ENCODE results near the gene CNN1.
A peak's percentile ranks its signal among the peaks of the same experiment; 100 is the strongest.

CNN1 gene

DNA sequence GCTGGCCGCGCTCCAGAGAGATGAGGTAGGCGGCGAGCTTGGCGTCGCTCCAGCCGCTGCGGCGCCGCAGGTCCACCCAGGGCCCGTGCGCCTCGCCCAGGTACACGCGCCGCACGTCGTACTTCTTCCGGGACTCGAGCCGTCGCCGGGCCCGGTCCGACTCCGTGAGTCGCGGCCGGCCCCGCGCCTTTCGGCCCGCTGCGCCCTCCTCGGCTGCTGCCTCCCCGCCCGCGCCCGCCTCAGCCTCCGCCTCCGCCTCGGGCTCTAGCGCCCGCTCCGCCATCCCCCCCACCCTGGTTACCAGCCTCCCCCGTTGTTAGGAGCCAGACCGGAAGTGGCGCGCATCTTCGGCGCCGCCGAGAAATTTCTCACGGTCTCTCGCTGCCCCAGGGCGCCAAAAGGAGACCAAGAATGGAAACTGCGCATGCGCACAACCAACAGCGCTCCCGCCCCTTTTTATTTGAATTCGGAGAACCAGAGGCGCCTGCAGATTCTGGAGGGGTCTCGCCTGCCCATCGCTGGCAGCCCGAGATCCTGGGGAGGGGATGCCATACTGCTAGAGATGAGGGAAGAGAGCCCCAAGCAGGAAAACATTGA, 33.0 kb upstream of the CNN1 start, which contains the start of gene ZNF653:
ZNF653 (minus strand) TSS at position 336 of the 597 bp plus-strand sequence; CDS start at position 283, 53 bp downstream.
- 0% methylated on average over 53 to 63 of the region's 65 CpGs for WGBS, 2 experiments (ENCODE audit: insufficient coverage in 2 of 2)

GRCh38 chr19:11506101-11506555, 32.5 kb upstream of the CNN1 start:
- Histone ChIP-seq H3K27ac (ENCODE audit: low read depth, low read length, severe bottlenecking) (peak overlapping the region; percentile 95), H3K9me3 (ENCODE audit: control insufficient read depth, low read length) (no peaks in the 10 kb centered on the region), H3K36me3 (ENCODE audit: control insufficient read depth, insufficient read depth, low read length) (peaks cover 9% of the 10 kb centered on the region), H3K4me3 (ENCODE audit: extremely low read depth, insufficient read depth, low read length, poor library complexity, severe bottlenecking) (peak overlapping the region; percentile 85), H3K4me1 (ENCODE audit: control insufficient read depth, insufficient read depth, low read length, poor library complexity, severe bottlenecking) (peaks cover 15% of the 10 kb centered on the region)
- WGBS, 2 experiments (ENCODE audit: insufficient coverage in 2 of 2) = 71 to 77% methylated on average over 17 to 19 of the region's 20 CpGs

More for the DNA sequence above, 33.0 kb upstream of the CNN1 start, which contains the start of gene ZNF653:
- no peaks in the 10 kb centered on the region for H3K9me3 ChIP-seq (ENCODE audit: control insufficient read depth, low read length)
- peaks cover 15% of the 10 kb centered on the region for H3K4me1 ChIP-seq (ENCODE audit: control insufficient read depth, insufficient read depth, low read length, poor library complexity, severe bottlenecking)
- H3K4me3 ChIP-seq (ENCODE audit: extremely low read depth, insufficient read depth, low read length, poor library complexity, severe bottlenecking) = peak within 1 kb of the TSS; percentile 85
- H3K36me3 ChIP-seq (ENCODE audit: control insufficient read depth, insufficient read depth, low read length) = peaks cover 9% of the 10 kb centered on the region
- H3K27ac ChIP-seq (ENCODE audit: low read depth, low read length, severe bottlenecking) = peak within 1 kb of the TSS; percentile 95

- WGBS, 2 experiments (ENCODE audit: insufficient coverage in 2 of 2) = 95% methylated on average over 5 of the region's 6 CpGs; no CpG with 5 or more reads in 1 of the 2 experiments
- H3K9me3 ChIP-seq (ENCODE audit: control insufficient read depth, low read length) = no peaks in the 10 kb centered on the region
- no peak overlapping the region for H3K27ac ChIP-seq (ENCODE audit: low read depth, low read length, severe bottlenecking)
- no peak overlapping the region for H3K4me3 ChIP-seq (ENCODE audit: extremely low read depth, insufficient read depth, low read length, poor library complexity, severe bottlenecking)
- peaks cover 9% of the 10 kb centered on the region for H3K36me3 ChIP-seq (ENCODE audit: control insufficient read depth, insufficient read depth, low read length)
- H3K4me1 ChIP-seq (ENCODE audit: control insufficient read depth, insufficient read depth, low read length, poor library complexity, severe bottlenecking) = peaks cover 15% of the 10 kb centered on the region
Measured at GRCh38 chr19:11506967-11507366, 31.7 kb upstream of the CNN1 start.

GRCh38 chr19:11507370-11508078, 31.1 kb upstream of the CNN1 start:
- Histone ChIP-seq H3K36me3 (ENCODE audit: control insufficient read depth, insufficient read depth, low read length) (peaks cover 10% of the 10 kb centered on the region), H3K9me3 (ENCODE audit: control insufficient read depth, low read length) (no peaks in the 10 kb centered on the region), H3K4me3 (ENCODE audit: extremely low read depth, insufficient read depth, low read length, poor library complexity, severe bottlenecking) (no peak overlapping the region), H3K4me1 (ENCODE audit: control insufficient read depth, insufficient read depth, low read length, poor library complexity, severe bottlenecking) (peaks cover 15% of the 10 kb centered on the region), H3K27ac (ENCODE audit: low read depth, low read length, severe bottlenecking) (no peak overlapping the region)
- 91 to 94% methylated on average over 14 to 17 of the region's 18 CpGs for whole genome bisulfite sequencing, 2 experiments (ENCODE audit: insufficient coverage in 2 of 2)

DNA sequence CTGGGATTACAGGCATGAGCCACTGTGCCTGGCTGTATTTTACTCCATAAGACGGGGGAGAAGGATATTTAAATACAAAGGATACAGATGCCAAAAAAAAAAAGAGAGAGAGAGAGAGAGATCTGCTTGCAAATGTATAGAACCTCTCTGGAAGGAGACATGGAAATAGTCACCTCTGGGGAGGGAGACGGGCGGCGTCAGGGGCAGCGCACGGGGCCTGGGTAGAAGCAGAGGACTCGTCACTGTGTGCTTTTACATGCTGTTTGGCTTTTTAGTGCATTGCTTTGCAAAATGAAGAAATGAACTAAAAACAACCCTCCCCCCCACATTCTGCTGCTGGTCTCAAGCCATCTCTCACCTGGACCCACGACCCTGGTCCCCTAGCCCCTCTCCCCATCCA, 28.2 kb upstream of the CNN1 start:
- H3K4me1 ChIP-seq (ENCODE audit: control insufficient read depth, insufficient read depth, low read length, poor library complexity, severe bottlenecking) = peaks cover 15% of the 10 kb centered on the region
- H3K27ac ChIP-seq (ENCODE audit: low read depth, low read length, severe bottlenecking) = no peak overlapping the region
- no peaks in the 10 kb centered on the region for H3K9me3 ChIP-seq (ENCODE audit: control insufficient read depth, low read length)
- no peak overlapping the region for H3K4me3 ChIP-seq (ENCODE audit: extremely low read depth, insufficient read depth, low read length, poor library complexity, severe bottlenecking)
- peaks cover 18% of the 10 kb centered on the region for H3K36me3 ChIP-seq (ENCODE audit: control insufficient read depth, insufficient read depth, low read length)
- WGBS, 2 experiments (ENCODE audit: insufficient coverage in 2 of 2) = 97 to 98% methylated on average over 6 to 7 of the region's 8 CpGs

DNA sequence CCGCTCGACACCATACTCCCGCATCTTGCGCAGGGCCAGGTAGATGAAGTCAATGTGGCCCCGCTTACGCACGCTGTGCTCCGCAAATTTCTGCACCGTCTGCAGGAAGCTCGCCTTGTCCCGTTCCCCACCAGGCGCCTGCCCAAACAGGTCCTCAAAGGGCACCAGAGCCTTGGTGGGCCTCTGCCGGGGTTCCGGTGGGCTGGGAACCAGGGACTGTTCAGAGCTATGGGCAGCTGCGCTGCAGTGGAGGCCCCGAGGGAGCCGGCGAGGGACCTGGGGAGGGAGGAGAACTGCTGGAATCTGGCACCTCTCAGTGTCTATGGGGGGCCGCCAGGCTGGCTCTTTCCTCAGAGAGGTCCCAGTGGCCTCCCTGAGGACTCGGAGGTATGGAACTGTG, 24.7 kb upstream of the CNN1 start:
- H3K4me1 ChIP-seq (ENCODE audit: control insufficient read depth, insufficient read depth, low read length, poor library complexity, severe bottlenecking) = no peaks in the 10 kb centered on the region
- H3K4me3 ChIP-seq (ENCODE audit: extremely low read depth, insufficient read depth, low read length, poor library complexity, severe bottlenecking) = no peak overlapping the region
- H3K36me3 ChIP-seq (ENCODE audit: control insufficient read depth, insufficient read depth, low read length) = peaks cover 19% of the 10 kb centered on the region
- WGBS, 2 experiments (ENCODE audit: insufficient coverage in 2 of 2) = 94 to 95% methylated on average over 20 of the region's 20 CpGs
- no peak overlapping the region for H3K27ac ChIP-seq (ENCODE audit: low read depth, low read length, severe bottlenecking)
- H3K9me3 ChIP-seq (ENCODE audit: control insufficient read depth, low read length) = no peaks in the 10 kb centered on the region

DNA sequence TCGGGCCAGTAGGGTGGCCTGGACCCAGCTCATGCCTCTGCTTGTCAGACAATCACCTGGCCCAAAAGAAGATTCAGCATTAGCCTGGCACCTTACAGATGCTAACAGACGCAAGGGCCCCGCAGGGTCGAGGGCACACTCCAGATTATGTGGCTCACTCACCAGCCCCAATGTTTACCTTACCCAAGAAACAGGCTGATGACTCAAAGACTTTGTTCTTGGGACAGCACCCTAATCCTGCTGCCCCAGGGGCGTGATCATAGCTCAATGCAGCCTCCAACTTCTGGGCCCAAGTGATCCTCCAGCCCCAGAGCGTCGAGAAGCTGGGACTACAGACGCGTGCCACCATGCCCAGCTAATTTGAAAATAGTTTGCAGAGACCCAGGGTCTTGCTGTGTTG, 19.5 kb upstream of the CNN1 start:
- H3K9me3 ChIP-seq (ENCODE audit: control insufficient read depth, low read length) = no peaks in the 10 kb centered on the region
- no peak overlapping the region for H3K4me3 ChIP-seq (ENCODE audit: extremely low read depth, insufficient read depth, low read length, poor library complexity, severe bottlenecking)
- peaks cover 12% of the 10 kb centered on the region for H3K36me3 ChIP-seq (ENCODE audit: control insufficient read depth, insufficient read depth, low read length)
- 90 to 97% methylated on average over 8 to 9 of the region's 9 CpGs for WGBS, 2 experiments (ENCODE audit: insufficient coverage in 2 of 2)
- H3K27ac ChIP-seq (ENCODE audit: low read depth, low read length, severe bottlenecking) = no peak overlapping the region
- H3K4me1 ChIP-seq (ENCODE audit: control insufficient read depth, insufficient read depth, low read length, poor library complexity, severe bottlenecking) = no peaks in the 10 kb centered on the region

GRCh38 chr19:11528551-11529341, 9.9 kb upstream of the CNN1 start, which contains the start of gene ECSIT:
ECSIT (minus strand) TSS chr19:11529134; CDS start chr19:11519170, 9,964 bp downstream.
- H3K4me1 ChIP-seq (ENCODE audit: control insufficient read depth, insufficient read depth, low read length, poor library complexity, severe bottlenecking) = peaks cover 4% of the 10 kb centered on the region
- H3K9me3 ChIP-seq (ENCODE audit: control insufficient read depth, low read length) = no peaks in the 10 kb centered on the region
- H3K4me3 ChIP-seq (ENCODE audit: extremely low read depth, insufficient read depth, low read length, poor library complexity, severe bottlenecking) = peak within 1 kb of the TSS; percentile 69
- WGBS, 2 experiments (ENCODE audit: insufficient coverage in 2 of 2) = 1% methylated on average over 41 to 45 of the region's 47 CpGs
- H3K27ac ChIP-seq (ENCODE audit: low read depth, low read length, severe bottlenecking) = peak within 1 kb of the TSS; percentile 97
- no peaks in the 10 kb centered on the region for H3K36me3 ChIP-seq (ENCODE audit: control insufficient read depth, insufficient read depth, low read length)

DNA sequence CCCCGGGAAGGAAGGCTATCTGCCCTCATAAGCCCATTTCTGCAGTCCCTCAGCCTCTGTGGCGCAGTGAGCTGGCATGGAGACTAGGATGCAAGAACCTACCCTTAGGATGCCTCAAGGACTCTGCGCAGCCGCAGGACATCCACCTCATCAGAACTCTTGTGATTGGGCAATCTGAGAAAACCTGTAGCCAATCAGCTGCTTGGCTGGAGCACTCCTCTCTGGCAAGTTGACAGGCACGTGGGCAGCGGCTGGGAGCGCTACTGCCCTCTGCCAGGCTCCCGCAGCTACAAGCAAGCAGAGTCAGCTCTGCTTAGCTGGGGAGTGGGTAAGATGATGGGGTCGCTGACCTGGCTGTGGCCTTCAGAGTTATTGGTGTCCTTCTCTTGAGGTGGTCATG, 8.2 kb upstream of the CNN1 start:
- Histone ChIP-seq H3K4me1 (ENCODE audit: control insufficient read depth, insufficient read depth, low read length, poor library complexity, severe bottlenecking) (peaks cover 8% of the 10 kb centered on the region), H3K36me3 (ENCODE audit: control insufficient read depth, insufficient read depth, low read length) (no peaks in the 10 kb centered on the region), H3K27ac (ENCODE audit: low read depth, low read length, severe bottlenecking) (no peak overlapping the region), H3K9me3 (ENCODE audit: control insufficient read depth, low read length) (no peaks in the 10 kb centered on the region), H3K4me3 (ENCODE audit: extremely low read depth, insufficient read depth, low read length, poor library complexity, severe bottlenecking) (no peak overlapping the region)
- 36 to 55% methylated on average over 6 to 8 of the region's 9 CpGs for WGBS, 2 experiments (ENCODE audit: insufficient coverage in 2 of 2)

- Histone ChIP-seq H3K36me3 (ENCODE audit: control insufficient read depth, insufficient read depth, low read length) (no peaks in the 10 kb centered on the region), H3K4me3 (ENCODE audit: extremely low read depth, insufficient read depth, low read length, poor library complexity, severe bottlenecking) (no peak overlapping the region), H3K4me1 (ENCODE audit: control insufficient read depth, insufficient read depth, low read length, poor library complexity, severe bottlenecking) (peaks cover 15% of the 10 kb centered on the region), H3K27ac (ENCODE audit: low read depth, low read length, severe bottlenecking) (no peak overlapping the region), H3K9me3 (ENCODE audit: control insufficient read depth, low read length) (no peaks in the 10 kb centered on the region)
- 89 to 96% methylated on average over 1 of the region's 1 CpG for WGBS, 2 experiments (ENCODE audit: insufficient coverage in 2 of 2)
Measured at GRCh38 chr19:11534538-11534937, 4.1 kb upstream of the CNN1 start.
